Measurements from ENCODE around the gene EML6.

The EML6 gene

GRCh38 chr2:54907663-54908062, 184.2 kb downstream of the EML6 start:
- no peak for DNase-seq

- DNase-seq, result no peak
Measured at GRCh38 chr2:54908591-54908990, 185.1 kb downstream of the EML6 start.

- no peak for DNase-seq
Measured at GRCh38 chr2:54909001-54909400, 185.5 kb downstream of the EML6 start.

GRCh38 chr2:54912305-54912704, 188.8 kb downstream of the EML6 start:
- no peak for DNase-seq

GRCh38 chr2:54912893-54913292, 189.4 kb downstream of the EML6 start:
- no peak for DNase-seq

- DNase-seq, result no peak
Measured at GRCh38 chr2:54914637-54915036, 191.2 kb downstream of the EML6 start.

- no peak for DNase-seq
Measured at GRCh38 chr2:54915101-54915500, 191.6 kb downstream of the EML6 start.

- DNase-seq, result no peak
Measured at GRCh38 chr2:54916637-54917036, 193.2 kb downstream of the EML6 start.

GRCh38 chr2:54918647-54919280, 195.3 kb downstream of the EML6 start:
- no peak for DNase-seq

GRCh38 chr2:54920660-54921059, 197.2 kb downstream of the EML6 start:
- DNase-seq, result no peak

- no peak for DNase-seq
Measured at GRCh38 chr2:54924121-54924520, 200.7 kb downstream of the EML6 start.

- no peak for DNase-seq
Measured at GRCh38 chr2:54925022-54925421, 201.6 kb downstream of the EML6 start.

- no peak for DNase-seq
Measured at GRCh38 chr2:54927085-54927750, 203.8 kb downstream of the EML6 start.

GRCh38 chr2:54927751-54928615, 204.5 kb downstream of the EML6 start:
- no peak for DNase-seq

GRCh38 chr2:54928719-54929118, 205.3 kb downstream of the EML6 start:
- DNase-seq, result no peak

GRCh38 chr2:54931473-54931872, 208.0 kb downstream of the EML6 start:
- DNase-seq, result no peak

GRCh38 chr2:54935389-54935788, 211.9 kb downstream of the EML6 start:
- DNase-seq, result no peak

- DNase-seq, result no peak
Measured at GRCh38 chr2:54936766-54937165, 213.3 kb downstream of the EML6 start.

GRCh38 chr2:54939446-54940118, 216.1 kb downstream of the EML6 start:
- no peak for DNase-seq

- no peak for DNase-seq
Measured at GRCh38 chr2:54940723-54941122, 217.3 kb downstream of the EML6 start.

- DNase-seq, result peak in 15 of 56 donors; percentile 13 to 56 (median 33)
Measured at GRCh38 chr2:54941248-54941984, 218.0 kb downstream of the EML6 start.

Data from amygdala (tissue), 56 donors.